Amniotic stem cell (primary cell): ENCODE measurements around the gene TMX1.
A peak's percentile ranks its signal among the peaks of the same experiment; 100 is the strongest.
"Not testable (repeated sequence)": the region's sequence is repeated elsewhere in the genome, so short reads cannot be mapped to it uniquely, and the experiment has no call there.

Experiments used
- DNase-seq: peaks from one replicate; lab custom pipeline; 2025; lab: John Stamatoyannopoulos, UW

The TMX1 gene

GRCh38 chr14:51239813-51240803 lies at the start of gene TMX1:
TSS of gene TMX1 (plus strand) at chr14:51240247. CDS start at chr14:51240293, 46 bp downstream.
- DNase-seq, result peak; percentile 98

DNA sequence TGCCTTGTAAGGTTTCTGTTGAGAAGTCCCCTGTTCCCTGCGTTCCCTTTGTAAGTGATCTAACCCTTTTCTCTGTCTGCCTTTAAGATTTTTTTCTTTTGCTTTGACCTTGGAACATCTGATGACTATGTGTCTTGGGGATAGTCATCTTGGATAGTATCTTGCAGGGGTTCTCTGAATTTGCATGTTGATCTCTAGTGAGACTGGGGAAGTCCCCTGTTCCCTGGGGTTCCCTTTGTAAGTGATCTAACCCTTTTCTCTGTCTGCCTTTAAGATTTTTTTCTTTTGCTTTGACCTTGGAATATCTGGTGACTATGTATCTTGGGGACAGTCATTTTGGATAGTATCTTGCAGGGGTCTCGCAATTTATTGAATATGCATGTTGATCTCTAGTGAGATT lies 38.2 kb upstream of the TMX1 start:
- no peak for DNase-seq

GRCh38 chr14:51202914-51203665 lies 37.0 kb upstream of the TMX1 start:
- no peak for DNase-seq

DNA sequence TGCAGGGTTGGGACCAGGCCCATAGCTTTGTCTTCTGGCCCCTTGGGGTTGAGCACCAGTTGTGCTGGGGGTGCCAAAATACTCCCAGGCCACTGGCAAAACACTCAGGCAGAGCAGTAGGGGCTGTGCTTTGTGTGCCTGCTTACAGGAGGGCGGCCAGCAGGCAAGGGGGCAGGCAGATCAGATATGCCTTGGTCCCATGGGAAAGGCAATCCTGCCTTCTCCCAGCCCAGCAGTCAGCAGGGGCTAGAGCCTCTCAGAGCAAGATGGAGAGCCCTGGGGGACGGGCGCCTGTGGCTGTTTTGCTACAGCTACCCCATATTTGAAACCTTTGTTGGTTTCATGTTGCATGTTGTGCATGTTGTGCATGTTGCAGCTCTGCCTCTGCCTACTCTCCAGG lies 36.2 kb upstream of the TMX1 start:
- DNase-seq, result no peak

DNA sequence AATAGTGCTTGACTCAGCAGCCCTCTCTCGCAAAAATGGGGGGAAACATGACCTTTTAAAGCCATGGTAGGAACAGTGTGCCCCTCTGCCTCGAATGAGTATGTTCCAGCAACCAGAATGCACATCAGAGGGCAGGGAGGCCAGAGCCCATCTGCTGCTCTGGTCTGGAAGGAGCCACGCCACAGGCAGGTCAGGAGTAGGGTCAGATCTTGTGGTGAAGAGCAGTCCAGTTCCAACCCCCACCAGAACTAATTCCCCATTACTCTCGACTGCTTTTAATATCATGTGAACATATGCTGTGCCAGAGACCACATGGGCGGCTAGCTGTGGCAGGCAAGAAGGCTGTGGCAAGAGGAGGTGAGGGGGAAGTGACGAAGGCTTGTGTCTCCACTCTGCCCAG lies 34.6 kb upstream of the TMX1 start:
- no peak for DNase-seq

DNA sequence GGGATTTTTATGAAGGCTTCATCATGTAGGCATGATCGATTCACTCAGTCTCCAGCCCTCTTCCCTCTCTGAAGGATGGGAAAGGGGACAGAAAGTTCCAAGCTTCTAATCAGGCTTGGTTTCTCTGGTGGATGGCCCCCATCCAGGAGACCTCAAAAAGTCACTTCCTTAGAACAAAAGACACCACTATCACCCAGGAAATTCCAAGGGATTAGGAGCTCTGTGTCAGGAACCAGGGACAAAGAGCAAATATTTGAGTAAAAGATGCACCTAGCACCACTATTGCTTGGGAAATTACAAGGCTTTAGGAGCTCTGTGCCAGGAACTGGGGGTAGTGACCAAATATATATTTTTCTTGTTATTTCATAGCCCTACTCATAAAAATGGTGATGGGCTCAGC lies 33.6 kb upstream of the TMX1 start:
- no peak for DNase-seq

DNA sequence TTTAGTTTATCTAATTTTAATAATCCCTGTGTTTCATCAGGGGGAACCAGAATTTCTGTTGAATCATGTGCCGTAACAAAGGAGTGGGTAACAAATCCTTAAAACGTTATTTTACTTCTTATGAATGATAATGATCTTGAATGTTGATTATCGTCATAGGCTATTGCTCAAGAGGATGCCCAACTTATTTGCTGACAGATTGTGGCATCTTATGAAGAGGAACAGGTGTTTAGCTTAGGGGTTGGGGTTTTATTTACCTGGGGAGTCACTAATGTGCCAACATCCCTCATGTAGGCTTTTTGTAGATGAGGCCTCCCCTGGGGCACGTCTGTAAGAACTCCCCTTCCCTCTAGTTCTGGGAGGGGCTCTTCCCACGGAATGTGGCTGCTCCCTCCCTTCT lies 32.4 kb upstream of the TMX1 start:
- DNase-seq, result no peak

- no peak for DNase-seq
Measured at GRCh38 chr14:51208982-51209381, 31.1 kb upstream of the TMX1 start.

GRCh38 chr14:51209457-51209856 lies 30.6 kb upstream of the TMX1 start:
- no peak for DNase-seq

- no peak for DNase-seq
Measured at GRCh38 chr14:51210594-51210993, 29.5 kb upstream of the TMX1 start.

DNA sequence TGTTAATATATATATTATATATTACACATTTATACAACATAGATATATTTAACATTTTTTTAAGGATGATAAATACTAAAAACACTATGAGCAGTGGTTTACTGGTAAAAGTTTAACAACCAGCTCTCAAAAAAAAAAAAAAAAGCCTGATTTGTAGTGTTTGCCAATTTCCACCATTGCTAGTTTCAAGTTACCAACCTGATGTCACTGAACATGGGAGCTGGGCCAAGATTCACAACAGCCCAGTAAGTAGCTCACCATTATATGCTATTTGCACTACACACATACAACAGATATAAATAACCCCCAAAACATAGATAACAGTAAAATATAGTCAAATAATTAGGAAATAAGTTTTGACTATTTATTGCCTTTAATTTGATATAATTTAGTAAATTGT lies 28.9 kb upstream of the TMX1 start:
- DNase-seq, result no peak

DNA sequence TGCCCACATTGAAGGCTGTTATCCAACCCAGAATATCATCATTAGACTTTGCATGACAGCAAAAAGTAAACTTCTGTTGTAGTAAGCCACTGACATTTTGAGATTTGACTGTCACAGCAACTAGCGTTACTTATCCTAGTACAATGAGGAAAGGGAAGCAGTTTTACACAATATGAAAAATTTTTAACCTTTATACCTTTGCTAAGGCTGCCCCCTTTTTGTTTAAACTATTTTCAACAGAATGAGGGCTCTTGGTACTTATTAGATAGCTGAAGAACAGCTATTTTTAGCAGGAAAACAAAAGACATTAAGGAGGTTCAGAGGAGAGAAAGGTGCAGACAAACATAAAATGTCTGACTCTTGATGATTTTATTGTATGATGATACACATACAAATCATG lies 23.4 kb upstream of the TMX1 start:
- DNase-seq, result no peak

DNA sequence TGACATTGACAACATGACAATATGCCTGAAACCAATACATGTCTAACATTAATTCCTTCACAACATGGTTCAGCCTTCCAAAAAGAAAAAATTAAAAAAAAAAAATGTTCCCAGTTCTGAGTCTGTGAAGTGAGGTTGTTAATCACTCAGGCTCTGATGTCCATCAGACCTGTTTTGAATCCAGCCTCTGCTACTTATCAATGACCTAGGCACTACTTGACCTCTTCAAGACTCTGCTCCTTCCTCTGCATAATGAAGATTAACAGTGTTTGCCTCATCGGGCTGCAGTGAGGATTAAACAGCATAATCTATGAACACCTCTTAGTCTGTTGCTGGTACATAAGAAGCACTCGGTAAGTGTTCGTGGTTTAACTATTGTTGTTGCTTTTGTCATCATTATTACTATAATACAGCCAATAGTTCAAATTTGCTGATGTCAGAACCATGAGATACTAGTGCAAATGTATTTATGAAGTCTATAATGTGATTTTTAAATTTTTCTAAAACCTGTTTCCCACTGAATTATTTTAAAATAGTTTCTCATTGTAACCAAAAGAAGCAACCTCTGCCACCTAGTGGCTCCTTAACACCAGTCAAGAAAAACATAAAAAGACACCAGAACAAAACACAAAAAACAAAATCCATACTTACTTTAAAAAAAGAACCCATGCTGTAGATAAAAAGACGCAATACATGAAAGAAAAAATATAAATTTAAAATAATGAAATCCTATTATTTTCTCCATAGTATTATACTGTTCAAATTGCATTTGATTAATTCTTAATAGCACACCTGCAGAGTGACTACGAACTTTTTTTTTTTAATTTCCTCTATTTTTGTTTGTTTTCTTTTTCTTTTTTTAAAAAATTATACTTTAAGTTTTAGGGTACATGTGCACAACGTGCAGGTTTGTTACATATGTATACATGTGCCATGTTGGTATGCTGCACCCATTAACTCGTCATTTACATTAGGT lies 20.3 kb upstream of the TMX1 start:
- no peak for DNase-seq

DNA sequence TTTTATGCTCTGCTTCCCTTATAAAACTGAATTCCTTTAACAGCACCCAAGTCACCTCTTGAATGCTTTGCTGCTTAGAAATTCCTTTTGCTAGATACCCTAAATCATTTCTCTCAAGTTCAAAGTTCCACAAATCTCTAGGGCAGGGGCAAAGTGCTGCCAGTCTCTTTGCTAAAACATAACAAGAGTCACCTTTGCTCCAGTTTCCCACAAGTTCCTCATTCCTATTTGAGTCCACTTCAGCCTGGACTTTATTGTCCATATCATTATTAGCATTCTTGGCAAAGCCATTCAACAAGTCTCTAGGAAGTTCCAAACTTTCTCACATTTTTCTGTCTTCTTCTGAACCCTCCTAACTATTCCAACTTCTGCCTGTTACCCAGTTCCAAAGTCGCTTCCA lies 16.6 kb upstream of the TMX1 start:
- not testable (repeated sequence) for DNase-seq

DNA sequence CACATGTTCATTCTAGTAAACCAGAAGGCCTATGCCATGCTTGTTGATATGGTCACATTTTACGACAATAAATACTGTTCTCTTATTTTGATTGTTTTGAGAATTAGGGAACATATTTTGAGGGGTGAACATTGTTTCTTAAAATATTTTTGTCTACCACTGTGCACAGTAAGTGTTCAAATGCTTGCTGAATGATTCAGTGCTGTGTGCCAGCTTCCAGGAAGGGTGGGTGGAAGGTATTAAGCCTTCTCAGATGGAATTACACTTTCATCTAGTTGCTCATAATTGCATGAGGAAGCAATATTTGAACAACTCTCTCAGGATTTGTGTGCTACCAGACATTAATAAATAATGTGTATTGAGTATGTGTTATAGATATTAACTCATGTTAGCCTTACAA lies 15.5 kb upstream of the TMX1 start:
- DNase-seq, result no peak

DNA sequence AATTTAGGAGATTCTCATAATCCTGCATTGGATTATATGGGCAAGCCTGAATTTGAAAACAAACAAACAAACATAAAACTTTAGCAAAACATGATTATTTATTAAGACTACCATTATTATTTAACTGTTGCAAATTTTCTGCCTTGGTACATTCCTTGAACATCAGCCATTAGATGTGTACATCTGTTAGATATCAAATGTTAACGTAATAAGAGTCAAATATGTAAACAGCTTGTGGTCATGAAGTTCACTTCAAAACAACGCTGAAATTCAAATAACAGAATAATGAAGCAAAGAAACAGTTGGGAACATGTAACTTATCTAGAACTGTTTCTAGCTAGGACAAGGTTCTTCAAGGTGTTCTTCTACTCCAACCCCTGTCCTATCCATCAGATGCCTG lies 14.3 kb upstream of the TMX1 start:
- no peak for DNase-seq

DNA sequence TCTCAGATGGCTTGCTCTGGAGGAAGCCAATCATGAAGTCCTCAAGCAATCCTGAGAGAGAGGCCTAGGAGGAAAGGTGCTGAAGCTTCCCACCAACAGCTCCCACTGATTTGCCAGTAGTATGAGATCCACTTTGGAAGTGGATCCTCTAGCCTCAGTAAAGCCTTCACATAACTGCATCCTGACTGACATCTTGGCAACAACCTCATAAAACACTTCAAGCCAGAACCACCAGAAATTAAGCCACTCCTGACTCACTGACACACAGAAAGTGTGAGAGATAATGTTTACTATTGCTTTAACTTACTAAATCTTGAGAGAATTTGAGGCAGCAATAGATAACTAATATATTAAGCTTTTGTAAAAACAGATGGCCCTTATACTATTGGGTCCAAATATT lies 11.7 kb upstream of the TMX1 start:
- no peak for DNase-seq

GRCh38 chr14:51228890-51229289 lies 11.2 kb upstream of the TMX1 start:
- no peak for DNase-seq

DNA sequence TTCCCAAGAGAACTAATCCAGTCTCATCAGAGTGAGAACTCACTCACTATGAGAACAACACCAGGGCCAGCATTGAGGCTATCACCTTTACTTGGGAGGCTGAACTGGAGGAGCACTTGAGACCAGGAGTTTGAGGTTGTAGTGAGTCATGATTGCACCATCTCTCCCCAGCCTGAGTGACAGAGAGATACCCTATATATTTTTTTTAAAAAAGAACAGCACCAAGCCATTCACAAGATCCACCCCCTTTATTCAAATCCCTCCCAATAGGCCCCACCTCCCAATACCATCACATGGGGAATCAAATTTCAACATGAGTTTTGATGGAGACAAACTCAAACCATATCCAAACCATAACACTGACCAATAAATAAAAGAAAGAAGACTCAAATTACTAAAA lies 3.7 kb upstream of the TMX1 start:
- DNase-seq, result no peak

- no peak for DNase-seq
Measured at GRCh38 chr14:51240804-51241380, 845 bp downstream of the TMX1 start.
